Stimulated activated CD4-positive, alpha-beta T cell treated with anti-CD3 and anti-CD28 coated beads, TNF-alpha, amount 100 ng/mL, for 1 hour (primary cell): Measurements from ENCODE around the gene ZEB2.
"Not testable (repeated sequence)": the region's sequence is repeated elsewhere in the genome, so short reads cannot be mapped to it uniquely, and the experiment has no call there.

ENCODE experiments used
- DNase-seq, 3 donors: peaks; one replicate each; pipeline ENCODE4 v3.0.0-alpha.2; 2020; ENCODE audit warnings: low read depth in 3 of 3, low spot score in 1 of 3

The ZEB2 gene

DNA sequence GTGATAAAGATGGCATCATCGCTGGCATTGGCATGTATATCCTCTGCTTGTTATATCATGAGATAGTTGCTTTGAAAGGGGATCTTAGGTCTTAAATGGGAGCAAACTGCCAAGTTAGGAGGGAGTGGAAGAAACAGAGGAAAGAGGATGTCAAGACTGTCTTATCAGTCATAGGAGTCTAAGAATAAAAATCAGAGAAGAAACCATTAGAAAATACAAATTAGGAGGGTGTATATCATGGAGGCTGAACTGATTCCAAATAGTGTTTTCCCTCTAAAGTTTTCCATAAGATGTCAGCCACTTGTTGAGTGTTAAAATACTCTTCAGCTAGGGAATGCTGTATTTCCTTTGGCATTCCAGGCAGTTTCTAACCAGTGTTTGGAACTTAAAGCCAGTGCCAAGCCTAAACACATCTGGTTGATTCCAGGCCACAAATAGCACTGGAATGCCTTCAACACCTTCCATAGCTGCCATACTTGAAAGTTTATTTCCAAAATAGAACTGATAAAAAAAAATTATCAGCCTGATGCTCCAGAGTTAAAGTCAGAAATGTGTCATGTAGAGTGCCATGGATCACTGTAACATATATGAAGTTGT lies 129.4 kb downstream of the ZEB2 start:
- no peak for DNase-seq

DNA sequence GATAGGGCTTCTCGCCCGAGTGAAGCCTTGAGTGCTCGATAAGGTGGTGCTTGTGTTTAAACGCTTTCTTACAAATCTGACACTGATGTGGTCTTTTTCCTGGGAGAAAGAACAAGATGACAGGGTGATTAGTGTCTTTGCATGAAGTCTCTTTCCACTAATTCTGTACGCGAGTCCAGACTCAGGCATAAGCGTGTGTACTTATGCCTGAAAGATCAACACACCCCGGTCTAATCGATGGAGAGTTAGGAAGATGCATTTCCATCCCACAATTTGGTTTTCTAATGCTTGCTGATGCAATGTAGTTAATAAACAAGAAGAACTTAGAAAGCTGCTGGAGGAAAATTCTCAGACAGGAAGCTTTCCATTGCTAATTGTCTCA lies 130.0 kb downstream of the ZEB2 start:
- DNase-seq = no peak

DNA sequence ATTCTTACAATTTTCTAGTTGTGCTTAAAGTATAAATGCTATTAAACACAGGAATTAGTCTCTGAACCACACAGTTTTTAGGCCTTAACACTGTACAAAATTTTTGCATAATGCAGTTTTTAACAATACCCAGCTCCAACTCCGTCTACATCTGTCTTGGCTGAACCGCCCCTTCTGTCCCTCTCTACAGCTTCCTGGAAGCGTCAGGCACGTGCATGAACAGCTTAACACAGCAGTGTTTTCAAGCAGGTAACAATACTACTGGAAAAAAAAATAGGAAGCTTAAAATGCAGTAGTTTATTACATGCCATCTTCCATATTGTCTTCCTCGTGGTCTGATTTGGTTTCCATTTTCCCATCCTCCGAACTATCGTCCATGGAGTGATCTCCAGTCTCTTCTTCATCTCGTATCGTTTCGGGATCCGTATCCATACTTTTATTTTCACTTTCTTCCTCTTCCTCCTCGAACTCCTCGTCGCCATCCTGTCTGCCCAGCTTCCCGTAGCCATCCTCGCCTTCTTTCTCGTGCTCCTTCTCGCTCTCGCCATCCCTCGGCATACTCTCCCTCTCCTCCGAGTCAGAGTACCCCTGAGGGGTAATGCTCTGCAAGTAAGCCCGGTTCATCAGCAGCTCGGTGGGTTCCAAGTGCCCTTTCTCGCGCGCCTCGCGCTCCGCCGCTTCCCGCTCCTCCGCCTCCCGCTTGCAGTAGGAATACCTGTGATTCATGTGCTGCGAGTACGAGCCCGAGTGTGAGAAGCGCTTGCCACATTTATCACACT lies 130.6 kb downstream of the ZEB2 start:
- no peak for DNase-seq

DNA sequence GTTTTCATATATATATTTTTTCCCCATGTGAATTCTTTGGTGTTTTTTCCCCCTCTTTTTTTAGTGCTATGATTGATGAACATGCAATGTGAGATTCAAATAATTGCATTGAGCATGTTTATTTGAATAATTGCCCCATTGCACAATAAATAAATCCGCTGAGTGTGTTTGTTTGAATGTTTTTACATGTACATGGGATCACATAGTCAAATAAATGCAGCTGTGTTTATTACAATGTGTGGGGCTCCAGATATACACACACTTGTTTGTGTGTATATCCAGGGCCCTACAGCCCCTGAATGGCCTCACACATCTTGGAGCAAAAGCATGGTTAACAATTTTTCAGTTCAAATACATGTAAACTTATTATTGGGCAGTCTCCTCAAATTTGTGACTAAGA lies 134.5 kb downstream of the ZEB2 start:
- DNase-seq = no peak

DNA sequence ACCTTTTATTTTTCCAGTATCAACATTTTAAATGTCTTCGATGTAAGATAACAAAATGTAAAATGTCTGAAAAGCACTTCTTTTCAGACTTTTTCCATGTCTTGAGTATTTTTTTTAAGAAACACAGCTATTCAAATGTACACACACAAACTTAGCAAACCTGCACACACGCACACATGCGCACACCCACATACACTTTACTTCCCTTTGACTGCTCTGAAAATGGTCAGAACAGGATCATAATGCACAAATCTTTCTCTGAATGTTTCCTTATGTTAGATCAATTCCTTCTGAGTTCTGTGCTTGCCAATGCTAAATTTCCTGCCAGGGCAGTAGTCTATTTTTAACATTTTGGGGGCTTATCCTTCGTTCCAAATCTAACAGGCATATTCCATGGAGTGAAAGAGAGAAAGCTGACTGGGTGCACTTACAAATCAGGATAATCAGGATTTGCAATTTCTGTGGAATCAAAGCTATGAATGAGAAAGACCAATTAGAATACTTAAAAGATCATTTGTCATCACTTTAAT lies 136.3 kb downstream of the ZEB2 start:
- no peak for DNase-seq

DNA sequence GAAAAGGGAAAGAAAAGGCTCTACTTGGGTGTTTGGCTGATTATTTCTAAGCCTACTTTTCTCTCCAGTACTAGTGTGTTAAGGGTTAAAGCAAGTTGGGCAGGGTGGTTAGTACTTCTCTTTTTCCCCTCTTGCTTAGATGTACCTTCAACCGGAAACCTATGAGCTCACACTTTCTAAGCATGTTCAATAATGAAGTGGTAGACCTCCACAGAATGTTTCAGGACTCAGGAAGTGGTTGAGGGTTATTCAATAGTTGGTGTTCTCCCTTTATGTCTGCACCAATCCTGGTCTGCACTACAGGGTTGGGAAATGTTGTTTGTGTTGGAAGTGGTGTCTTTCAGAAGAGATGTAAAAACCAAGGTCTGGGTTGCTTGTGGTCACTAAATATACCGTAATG lies 137.1 kb downstream of the ZEB2 start:
- no peak for DNase-seq

DNA sequence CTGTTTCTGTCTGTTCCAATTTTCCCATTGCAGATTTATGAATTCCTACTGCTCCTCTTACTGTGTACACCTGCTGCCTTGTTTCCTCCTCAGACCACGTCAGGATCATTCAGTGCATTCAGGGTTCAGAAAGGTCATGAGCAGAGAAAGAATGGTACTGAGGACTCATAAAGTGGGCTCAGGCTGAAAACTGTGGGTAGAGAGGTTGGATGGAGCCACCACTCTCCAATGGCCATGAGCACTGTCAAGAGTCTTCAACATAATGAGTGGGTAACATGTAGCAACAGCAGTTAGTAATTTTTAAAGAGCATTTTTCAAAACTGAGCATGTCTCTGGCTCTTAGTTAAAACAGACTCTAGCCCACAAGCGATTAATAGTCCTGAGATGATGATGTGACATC lies 138.2 kb downstream of the ZEB2 start:
- no peak for DNase-seq

DNA sequence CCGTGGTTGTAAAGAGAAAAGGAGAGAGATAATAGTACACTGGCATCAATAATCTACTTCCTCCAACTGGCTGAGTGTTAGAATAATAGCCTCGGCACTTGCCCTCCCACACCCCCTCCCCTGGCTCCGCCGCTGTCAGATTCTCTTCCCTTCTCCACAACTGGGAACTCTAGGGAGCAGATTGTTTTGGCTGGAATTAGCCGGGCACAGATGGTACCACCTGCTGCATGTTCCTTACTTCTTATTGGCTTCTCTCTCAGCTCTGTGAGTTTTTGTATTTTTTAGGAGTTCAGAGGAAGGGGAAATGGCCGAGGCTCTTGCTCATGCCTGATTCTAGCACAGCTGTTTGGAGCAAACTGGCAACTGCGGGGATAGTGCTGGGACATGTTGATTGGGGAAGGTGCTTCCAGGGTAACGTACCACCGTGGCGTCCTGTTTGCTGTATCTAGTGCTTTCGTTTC lies 140.0 kb downstream of the ZEB2 start:
- no peak for DNase-seq

DNA sequence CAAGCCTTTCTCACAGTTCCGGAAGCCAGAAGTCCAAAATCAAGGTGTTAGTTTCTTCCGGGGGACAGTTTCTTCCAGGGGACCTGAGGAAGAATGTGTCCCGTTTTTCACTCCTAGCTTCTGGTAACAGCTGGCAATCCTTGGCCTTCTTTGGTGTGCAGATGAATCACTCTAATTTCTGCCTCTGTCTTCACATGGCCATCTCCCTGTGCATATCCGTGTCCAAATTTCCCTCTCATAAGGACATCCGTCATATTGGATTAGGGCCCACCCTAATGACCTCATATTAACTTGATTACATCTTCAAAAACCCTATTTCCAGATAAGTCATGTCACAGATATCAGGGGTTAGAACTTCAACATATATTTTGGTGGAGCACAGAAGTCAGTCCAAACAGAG lies 141.4 kb downstream of the ZEB2 start:
- DNase-seq = no peak

DNA sequence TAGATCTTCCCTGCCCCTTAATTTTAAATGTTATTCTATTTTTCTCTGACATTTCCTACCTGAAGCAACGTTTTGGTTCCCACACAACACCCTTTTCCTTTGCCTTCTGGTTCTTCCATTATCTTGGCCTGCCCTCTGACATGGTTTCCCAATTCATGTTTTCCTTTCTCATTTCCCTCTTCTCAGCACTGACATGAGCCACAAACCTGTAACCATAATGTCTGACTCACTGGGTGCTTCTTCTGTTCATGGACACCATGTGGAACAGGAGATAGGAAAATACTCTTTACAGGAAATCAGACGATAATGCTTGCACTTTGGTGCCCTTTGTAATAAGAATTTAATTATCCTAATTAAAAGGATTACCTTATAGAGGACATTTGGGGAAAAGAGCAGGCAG lies 142.0 kb downstream of the ZEB2 start:
- no peak for DNase-seq

DNA sequence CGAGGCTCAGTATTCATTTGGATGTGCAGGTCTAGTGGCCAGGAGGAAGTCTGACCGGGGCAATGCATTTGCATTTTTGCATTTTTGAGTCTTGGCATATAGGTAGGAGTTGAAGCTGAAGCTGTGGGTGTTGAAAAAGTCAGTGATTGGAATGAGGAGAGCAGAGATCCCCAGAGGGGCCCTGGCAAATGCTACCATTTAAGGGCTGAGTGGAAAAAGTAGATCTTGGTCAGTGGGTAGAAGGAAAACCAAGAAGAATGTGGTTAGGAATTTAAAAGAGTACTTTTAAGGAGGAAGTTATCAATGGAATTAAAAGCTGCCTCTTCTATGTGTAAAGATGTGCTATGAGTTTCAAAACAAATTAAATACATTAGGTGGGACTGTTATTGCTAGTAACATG lies 143.0 kb downstream of the ZEB2 start:
- no peak for DNase-seq

DNA sequence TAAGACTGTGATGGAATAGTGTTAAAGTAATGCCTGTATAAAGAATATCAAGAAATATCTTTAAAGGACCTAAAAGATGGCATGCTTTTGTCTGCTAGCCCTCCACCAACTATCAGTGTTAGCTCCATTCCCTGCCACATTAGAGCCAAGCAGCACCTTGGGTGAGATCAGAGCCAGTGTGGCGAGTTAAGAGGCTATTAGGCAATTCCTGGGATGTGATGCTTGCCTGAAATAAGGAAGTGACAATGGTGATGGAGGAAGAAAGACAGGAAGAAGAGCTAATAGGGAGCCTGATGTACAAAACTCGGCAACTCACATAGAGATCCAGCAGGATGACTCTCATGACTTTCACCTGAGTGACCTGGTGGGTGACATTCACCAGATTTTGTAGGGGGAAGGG lies 143.5 kb downstream of the ZEB2 start:
- DNase-seq = no peak

DNA sequence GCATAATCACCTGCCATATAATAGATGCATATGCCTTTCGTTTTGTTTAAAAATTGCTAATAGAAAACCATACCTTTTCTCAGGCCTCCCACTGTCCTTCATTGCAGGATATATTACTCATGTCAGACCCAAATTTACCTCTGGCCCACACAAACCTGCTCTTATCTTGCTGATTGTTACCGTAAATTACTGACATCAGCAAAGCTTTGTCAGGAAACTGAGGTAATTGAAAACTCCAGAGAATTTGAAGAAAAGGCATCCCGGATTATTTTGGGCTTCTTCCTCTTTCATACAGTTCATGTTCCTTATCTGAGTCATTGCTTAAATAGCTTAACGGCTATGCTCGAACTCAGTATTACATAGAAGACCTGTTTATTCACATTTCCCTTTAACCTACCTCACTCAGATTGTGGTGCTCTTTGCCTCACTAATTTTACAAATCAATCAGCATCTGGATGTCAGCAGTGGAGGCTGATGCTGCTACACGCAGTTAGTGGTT lies 145.7 kb downstream of the ZEB2 start:
- DNase-seq = no peak

DNA sequence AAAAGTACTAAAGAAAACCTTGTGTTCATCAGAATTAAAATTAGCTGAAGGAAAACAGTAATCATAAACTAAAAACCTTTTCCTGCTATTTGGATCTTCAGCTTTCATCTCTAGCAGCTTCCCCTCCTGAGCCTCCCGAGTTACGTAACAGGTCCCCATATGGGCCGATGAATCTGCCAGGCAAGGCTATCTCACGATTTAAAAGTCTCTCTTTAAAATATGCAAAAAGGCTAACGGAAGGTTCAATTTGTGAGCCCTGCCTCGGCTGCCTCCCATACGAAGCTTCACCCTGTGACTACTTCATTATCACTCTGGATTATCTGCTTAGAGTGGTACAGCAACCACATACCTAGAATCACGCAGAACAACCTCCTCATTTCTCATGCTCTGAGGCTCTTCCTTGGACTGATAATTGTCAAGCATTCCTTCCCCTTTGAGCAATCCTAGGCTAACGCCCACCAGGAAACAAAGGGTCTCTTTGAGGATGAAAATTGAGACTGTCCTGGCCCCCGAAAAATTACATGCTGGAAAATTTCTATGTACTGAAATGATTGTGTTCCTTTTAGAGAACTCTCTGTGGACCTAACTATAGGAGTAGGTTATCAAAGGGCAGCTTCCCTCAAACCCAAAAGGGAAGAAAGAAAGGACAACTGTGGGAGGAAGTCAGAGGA lies 147.4 kb downstream of the ZEB2 start:
- no peak for DNase-seq

DNA sequence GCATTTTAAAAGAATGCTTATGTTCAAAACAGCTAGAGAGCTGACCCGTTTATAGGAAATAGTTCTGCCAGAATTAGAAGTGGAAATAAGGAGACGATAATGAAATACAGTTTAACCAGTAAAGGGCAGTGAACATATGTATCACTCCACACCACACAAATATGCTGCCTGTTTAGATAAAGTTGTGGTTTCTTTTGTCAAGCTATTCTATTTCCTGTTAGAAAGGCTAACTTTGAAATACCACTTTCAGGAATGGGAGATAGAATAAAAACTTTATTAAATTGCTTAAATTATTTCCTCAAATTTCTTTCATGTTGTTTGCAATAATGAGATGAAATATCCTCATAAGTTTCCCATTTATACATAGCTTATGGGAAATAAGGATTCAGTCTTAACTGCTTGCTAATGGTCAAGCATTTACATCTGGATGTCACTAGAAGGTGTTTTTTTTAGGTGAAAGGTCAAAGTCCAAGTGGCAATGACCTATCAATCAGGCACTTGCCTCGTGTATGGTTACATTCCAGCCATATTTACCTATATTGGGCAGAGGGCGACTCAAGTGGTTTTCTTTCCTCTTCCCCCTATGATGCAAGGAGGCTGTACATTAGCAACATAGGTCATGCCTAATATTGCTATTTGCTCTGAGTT lies 148.9 kb downstream of the ZEB2 start:
- no peak for DNase-seq

DNA sequence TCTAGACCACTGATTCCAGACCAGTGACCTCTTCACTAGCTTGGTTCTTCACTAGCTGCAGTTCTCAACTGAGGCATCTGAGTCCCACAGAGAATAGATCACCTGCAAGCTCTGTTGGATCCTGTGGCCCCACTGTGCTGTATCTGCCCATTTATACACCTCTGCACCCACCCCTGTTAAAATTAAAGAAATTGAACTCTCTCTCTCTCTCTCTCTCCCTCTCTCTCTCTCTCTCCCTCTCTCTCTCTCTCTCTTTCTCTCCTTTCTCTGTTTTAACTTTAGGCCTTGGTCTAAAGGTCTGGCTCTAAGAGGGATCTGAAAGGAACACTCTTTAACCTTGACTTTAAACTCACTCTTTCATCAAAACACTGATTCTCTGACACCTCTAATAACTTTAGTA lies 150.5 kb downstream of the ZEB2 start:
- no peak for DNase-seq

DNA sequence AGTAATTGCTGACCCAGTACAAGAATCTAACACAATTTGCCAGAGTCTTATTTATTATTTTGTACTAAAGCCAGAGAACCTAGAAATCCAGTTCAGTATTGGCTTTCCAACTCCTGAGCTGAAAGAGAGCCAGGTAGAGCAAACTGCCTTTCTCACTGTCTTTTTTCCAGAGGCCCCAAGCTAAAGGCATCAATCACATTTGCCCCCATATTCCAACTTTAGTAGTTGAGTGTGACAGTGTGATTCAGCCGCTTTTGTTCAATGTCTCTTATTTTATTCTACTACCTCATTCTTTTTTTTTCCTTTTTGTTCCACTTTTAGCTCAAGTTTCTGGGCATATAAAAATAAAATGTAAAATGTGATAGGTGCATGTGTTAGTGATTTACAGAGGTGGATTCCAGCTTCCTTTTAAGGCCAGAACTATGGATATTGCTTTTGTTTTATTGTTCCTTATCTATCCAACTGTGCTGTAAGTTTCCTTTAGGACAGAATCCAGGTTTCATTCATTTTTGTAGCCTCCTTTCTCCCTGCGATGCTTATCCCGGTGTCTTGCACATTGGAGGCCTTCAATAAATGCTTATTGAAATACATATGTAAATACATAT lies 153.0 kb downstream of the ZEB2 start:
- DNase-seq = no peak

DNA sequence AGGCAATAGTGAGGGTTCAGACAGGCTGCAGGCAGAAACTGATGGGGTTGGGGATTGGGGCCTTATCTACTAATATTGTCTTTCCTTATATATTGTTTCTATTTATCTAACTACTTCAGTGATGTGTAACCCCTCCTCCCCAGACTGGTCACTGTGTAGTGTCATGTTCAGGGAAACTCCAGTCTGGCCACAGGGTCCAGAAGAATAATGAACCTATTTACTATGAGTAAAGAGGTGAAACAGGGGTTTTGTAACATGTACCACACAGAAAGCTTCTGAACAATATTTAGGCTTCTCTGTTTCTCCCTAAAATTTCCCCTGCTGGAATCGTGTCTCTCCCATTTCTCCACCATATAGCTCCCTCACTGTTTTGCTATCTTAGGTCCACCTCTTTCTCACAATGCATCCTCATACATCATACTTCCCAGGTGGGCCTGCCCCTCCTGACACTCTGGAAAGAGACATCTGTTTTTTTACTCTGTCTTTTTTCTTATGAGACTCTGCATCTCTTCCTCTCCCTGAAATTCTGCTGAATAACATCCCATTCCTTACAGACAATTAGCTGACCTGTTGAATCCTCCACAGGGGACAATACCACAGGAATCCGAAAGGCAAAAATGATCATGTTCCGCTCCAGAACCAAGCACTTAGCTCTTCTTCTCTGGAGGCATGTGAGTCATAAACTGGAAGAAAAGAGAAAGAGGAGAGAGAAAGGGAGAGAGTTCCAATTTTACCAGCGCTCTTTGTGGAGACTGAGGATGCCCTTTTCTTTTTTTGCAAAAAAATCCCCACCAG lies 154.8 kb downstream of the ZEB2 start:
- DNase-seq = no peak

DNA sequence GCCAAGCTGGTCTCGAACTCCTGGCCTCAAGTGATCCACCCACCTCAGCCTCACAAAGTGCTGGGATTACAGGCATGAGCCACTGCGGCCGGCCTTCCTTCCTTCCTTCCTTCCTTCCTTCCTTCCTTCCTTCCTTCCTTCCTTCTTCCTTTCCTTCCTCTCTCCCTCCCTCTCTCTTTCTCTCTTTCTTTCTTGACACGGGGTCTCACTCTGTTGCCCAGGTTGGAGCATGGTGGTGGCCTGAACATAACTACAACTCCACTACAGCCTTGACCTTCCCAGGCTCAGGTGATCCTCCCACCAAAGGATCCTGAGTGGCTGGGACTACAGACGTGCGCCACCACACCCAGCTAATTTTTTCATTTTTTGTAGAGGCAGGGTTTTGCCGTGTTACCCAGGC lies 155.7 kb downstream of the ZEB2 start:
- not testable (repeated sequence) for DNase-seq

DNA sequence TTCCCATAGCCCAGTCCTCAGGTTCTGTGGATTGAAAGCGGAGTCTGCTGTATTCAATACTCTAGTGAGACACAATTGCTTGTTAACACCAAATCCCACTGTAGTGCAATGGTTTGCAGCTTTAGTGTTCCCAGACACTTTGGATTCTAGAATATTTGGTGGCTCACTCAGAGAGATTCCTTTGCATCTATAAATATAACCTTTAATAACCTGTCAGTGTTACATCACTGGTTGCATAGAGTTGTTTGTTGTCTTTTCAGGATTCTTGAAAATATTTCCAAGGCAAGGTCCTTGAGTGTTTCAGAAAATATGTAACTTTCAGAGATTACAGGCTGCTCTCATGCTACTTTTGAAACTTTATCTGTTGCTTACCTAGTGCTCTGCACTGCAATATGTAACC lies 157.5 kb downstream of the ZEB2 start:
- no peak for DNase-seq
